Measurements from ENCODE around the gene EXOC3L1.
A peak's percentile ranks its signal among the peaks of the same experiment; 100 is the strongest.

GRCh38 chr16:67150833-67151396 is 39.0 kb downstream of the EXOC3L1 start, which contains the start of gene B3GNT9:
- TF ChIP-seq CTCF (IDR thresholded peaks at IDR 0.05) (no peak), HDAC2 (IDR thresholded peaks at IDR 0.05) (no peak), MAZ (IDR thresholded peaks at IDR 0.05; ENCODE audit: borderline replicate concordance, low read depth, low read length) (no peak), JUN (IDR thresholded peaks at IDR 0.05) (peak in 1 of 2 experiments; percentile 54; a peak in 1 of 5 replicates), CHD4 (IDR thresholded peaks at IDR 0.05; ENCODE audit: borderline replicate concordance) (no peak), POLR2A (IDR thresholded peaks at IDR 0.05; ENCODE audit: low read length) (0 out of 2 replicates have a peak, but pooled peaks have one; percentile 2), GATA3 (IDR thresholded peaks at IDR 0.05; ENCODE audit: borderline replicate concordance) (no peak; the same call in 1 of the 2 replicates), SREBF2 (IDR thresholded peaks at IDR 0.05) (no peak), NFE2L2 (conservative IDR thresholded peaks at IDR 0.05; ENCODE audit: low read length) (no peak), RNF2 (IDR thresholded peaks at IDR 0.05; ENCODE audit: borderline replicate concordance, low read depth) (no peak), POLR2AphosphoS2 (conservative IDR thresholded peaks at IDR 0.05; ENCODE audit: low read length) (no peak)

Measured in A549 (cell line).